Hepatocyte (in vitro differentiated cells): ENCODE data around the gene TIMM50.

ENCODE experiments used
- EZH2 ChIP-seq: fragments of 200-600 bp; sonication (generic); IDR thresholded peaks from 2 replicates; pipeline ENCODE4 v1.6.1; 2016; ENCODE audit warnings: antibody characterized with exemption, mild to moderate bottlenecking, borderline replicate concordance
- EZH2phosphoT487 ChIP-seq: fragments of 200-600 bp; sonication (generic); IDR thresholded peaks from one replicate; pipeline ENCODE4 v1.6.1; 2018; ENCODE audit warnings: antibody characterized with exemption, mild to moderate bottlenecking, low read depth, moderate library complexity; ENCODE audit not compliant: unreplicated experiment, severe bottlenecking
- TF ChIP-seq, protein P1 (sequence below): fragments of 200-600 bp; sonication (generic); IDR thresholded peaks from 2 replicates; pipeline ENCODE4 v1.5.1; 2016; ENCODE audit warnings: antibody characterized with exemption, mild to moderate bottlenecking; ENCODE audit not compliant: poor library complexity

DNA sequence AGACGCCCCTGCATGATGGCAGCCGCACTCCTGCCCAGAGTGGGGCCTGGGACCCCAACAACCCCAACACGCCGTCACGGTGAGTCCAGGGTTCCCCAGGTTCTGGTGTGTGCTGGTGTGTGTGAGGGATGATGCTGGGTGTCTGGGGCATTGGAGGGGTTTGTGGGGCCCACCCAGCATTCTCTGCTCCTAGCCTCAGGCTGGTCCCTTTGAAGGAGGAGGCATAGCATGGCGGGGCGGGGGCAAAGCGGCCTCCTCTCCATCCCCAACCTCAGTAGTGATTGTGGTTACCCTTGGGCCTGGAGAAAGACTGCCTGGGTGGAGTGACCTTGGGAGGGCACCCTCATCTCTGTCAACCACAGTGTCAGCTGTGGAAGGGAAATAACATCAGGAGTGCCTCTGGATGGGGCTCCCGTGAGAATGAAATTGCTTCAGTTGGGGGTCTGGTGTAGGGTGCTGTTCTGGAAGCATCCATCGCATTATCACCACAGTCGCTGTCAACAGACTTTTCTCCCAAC is 7.1 kb upstream of the TIMM50 start:
- TF ChIP-seq, protein P1, sequence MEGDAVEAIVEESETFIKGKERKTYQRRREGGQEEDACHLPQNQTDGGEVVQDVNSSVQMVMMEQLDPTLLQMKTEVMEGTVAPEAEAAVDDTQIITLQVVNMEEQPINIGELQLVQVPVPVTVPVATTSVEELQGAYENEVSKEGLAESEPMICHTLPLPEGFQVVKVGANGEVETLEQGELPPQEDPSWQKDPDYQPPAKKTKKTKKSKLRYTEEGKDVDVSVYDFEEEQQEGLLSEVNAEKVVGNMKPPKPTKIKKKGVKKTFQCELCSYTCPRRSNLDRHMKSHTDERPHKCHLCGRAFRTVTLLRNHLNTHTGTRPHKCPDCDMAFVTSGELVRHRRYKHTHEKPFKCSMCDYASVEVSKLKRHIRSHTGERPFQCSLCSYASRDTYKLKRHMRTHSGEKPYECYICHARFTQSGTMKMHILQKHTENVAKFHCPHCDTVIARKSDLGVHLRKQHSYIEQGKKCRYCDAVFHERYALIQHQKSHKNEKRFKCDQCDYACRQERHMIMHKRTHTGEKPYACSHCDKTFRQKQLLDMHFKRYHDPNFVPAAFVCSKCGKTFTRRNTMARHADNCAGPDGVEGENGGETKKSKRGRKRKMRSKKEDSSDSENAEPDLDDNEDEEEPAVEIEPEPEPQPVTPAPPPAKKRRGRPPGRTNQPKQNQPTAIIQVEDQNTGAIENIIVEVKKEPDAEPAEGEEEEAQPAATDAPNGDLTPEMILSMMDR, result no peak
- TF ChIP-seq EZH2, result no peak
- TF ChIP-seq EZH2phosphoT487, result no peak
